ENCODE results near the gene ALK. TPM values are rescaled to one million over a fixed set of nuclear protein-coding genes. Genes with fewer than 3 reads are reported as not detected.

Gene ALK
- total RNA-seq, 1 experiment from 2014 or later = not detected

DNA sequence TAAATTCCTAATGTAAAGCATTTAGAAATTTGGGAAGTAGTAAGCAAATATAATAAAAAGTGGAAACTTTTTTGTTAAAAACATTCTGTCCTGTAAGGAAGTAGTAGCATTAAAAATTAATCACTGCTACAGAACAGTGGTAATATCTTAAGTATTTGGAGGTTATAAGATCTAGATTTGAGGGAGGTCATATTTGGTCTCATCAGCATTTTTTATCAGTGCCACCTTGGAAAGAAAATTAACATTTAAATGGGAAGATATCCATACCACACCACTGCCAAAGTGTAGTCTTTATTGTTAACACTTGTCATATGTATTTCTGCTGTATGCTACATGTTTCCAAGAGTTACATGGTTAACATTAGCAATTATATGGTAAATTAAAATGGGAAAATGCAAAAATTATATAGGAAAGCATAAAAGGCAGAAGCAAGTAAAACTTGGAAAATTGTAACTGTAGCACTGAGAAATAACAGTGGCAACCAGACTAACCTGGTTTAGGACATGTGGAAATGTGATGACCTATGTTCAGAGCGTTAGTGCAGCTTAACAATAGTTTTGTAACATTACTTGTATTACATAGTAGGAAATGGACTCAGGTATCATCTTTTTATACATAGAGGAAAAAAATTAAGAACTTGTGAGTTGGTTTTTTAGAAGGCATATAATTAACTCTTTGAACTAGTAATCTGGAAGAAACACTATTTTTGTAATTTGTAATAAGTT lies 759.0 kb downstream of the ALK start:
- peaks cover 25 to 28% of the 10 kb centered on the region in 2 experiments for H3K4me1 Mint-ChIP-seq
- H2BK5ac ChIP-seq (ENCODE audit: insufficient read length, low read length) = no peak overlapping the region
- H3K27me3 ChIP-seq (ENCODE audit: insufficient read depth, low read length) = no peaks in the 10 kb centered on the region
- H2AFZ ChIP-seq (ENCODE audit: low read length) = no peak overlapping the region
- no peak for DNase-seq
- no peak overlapping the region for H3T11ph ChIP-seq (ENCODE audit: low read length)
- TF ChIP-seq, protein P1, sequence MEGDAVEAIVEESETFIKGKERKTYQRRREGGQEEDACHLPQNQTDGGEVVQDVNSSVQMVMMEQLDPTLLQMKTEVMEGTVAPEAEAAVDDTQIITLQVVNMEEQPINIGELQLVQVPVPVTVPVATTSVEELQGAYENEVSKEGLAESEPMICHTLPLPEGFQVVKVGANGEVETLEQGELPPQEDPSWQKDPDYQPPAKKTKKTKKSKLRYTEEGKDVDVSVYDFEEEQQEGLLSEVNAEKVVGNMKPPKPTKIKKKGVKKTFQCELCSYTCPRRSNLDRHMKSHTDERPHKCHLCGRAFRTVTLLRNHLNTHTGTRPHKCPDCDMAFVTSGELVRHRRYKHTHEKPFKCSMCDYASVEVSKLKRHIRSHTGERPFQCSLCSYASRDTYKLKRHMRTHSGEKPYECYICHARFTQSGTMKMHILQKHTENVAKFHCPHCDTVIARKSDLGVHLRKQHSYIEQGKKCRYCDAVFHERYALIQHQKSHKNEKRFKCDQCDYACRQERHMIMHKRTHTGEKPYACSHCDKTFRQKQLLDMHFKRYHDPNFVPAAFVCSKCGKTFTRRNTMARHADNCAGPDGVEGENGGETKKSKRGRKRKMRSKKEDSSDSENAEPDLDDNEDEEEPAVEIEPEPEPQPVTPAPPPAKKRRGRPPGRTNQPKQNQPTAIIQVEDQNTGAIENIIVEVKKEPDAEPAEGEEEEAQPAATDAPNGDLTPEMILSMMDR (conservative IDR thresholded peaks at IDR 0.05) = no peak
- H3K4ac ChIP-seq (ENCODE audit: low read depth, low read length) = no peak overlapping the region
- no peak overlapping the region for H3K4me2 ChIP-seq (ENCODE audit: insufficient read depth, insufficient read length, low read length)
- no peak overlapping the region for H2AK5ac ChIP-seq (ENCODE audit: insufficient read length, low read length)
- no peak overlapping the region for H2BK12ac ChIP-seq (ENCODE audit: insufficient read length, low read depth, low read length)
- H3K79me1 ChIP-seq (ENCODE audit: insufficient read depth, low read depth, low read length, poor library complexity, severe bottlenecking) = no peaks in the 10 kb centered on the region
- no peak overlapping the region for H3K9ac ChIP-seq (ENCODE audit: extremely low read depth, insufficient read length, low read length)
- no peak overlapping the region for H3K14ac ChIP-seq (ENCODE audit: insufficient read depth, low read length)
- no peak overlapping the region for H4K91ac ChIP-seq (ENCODE audit: insufficient read length, low read depth, low read length)
- H3K56ac ChIP-seq (ENCODE audit: insufficient read length, low read depth, low read length) = no peak overlapping the region
- H3K27ac Mint-ChIP-seq = no peak overlapping the region
- no peaks in the 10 kb centered on the region for H3K9me3 Mint-ChIP-seq
- H3K23ac ChIP-seq (ENCODE audit: insufficient read length, low read depth, low read length) = no peak overlapping the region
- H3K79me2 ChIP-seq (ENCODE audit: insufficient read depth, low read length) = no peaks in the 10 kb centered on the region
- no peaks in the 10 kb centered on the region for H3K36me3 Mint-ChIP-seq (ENCODE audit: insufficient read depth in 1 of 3, low read depth in 3 of 3)
- H3K27me3 Mint-ChIP-seq (ENCODE audit: low read depth) = no peaks in the 10 kb centered on the region; the same call in 1 of the 2 replicates
- no peaks in the 10 kb centered on the region; the same call in 1 of the 2 replicates for H3K4me1 ChIP-seq (ENCODE audit: insufficient read depth, low read length)
- no peaks in the 10 kb centered on the region for H3K23me2 ChIP-seq (ENCODE audit: insufficient read length, low read depth, low read length, poor library complexity, severe bottlenecking)
- no peaks in the 10 kb centered on the region for H4K20me1 ChIP-seq (ENCODE audit: control insufficient read depth, insufficient read depth, insufficient read length)
- H2BK20ac ChIP-seq (ENCODE audit: low read depth, low read length, poor library complexity, severe bottlenecking) = no peak overlapping the region
- H3K18ac ChIP-seq (ENCODE audit: insufficient read length, low read depth, low read length) = no peak overlapping the region
- H4K5ac ChIP-seq (ENCODE audit: insufficient read length, low read depth, low read length) = no peak overlapping the region
- H3K27ac ChIP-seq (ENCODE audit: insufficient read length, low read depth, low read length) = no peak overlapping the region
- H3K4me3 Mint-ChIP-seq = no peak overlapping the region
- H3K9me3 ChIP-seq (ENCODE audit: control insufficient read depth, low read depth, low read length) = no peaks in the 10 kb centered on the region
- no peak overlapping the region for H2BK120ac ChIP-seq (ENCODE audit: low read depth, low read length, poor library complexity, severe bottlenecking)
- no peak overlapping the region for H4K8ac ChIP-seq (replicated peaks; ENCODE audit: insufficient read length, low read depth, low read length)
- no CpG with 5 or more reads among the region's 1 CpG for WGBS (ENCODE audit: extremely low coverage, insufficient read length, low lambda C conversion rate)
- no peak overlapping the region for H2BK15ac ChIP-seq (ENCODE audit: low read depth, low read length)
